Esophagus squamous epithelium (tissue), 5 donors: Measurements from ENCODE around the gene ADPGK. TPM values are rescaled to one million over a fixed set of nuclear protein-coding genes. Genes with fewer than 3 reads are reported as not detected.
"Not testable (repeated sequence)": the region's sequence is repeated elsewhere in the genome, so short reads cannot be mapped to it uniquely, and the experiment has no call there.

Experiments
- DNase-seq: peaks from one replicate; lab custom pipeline; 2025; lab: John Stamatoyannopoulos, UW
- H3K27ac ChIP-seq, 4 donors: fragments of 200-600 bp; sonication (generic); one replicate each; pipeline ENCODE4 v1.5.1; 2016 to 2019; ENCODE audit warnings: mild to moderate bottlenecking in 1 of 4
- H3K27me3 ChIP-seq, 4 donors: fragments of 200-600 bp; sonication (generic); 1 replicate in 3 of 4; 2 replicates in 1 of 4; pipeline versions ENCODE4 v1.5.1 to v1.6.0; 2017 to 2021; ENCODE audit warnings: antibody characterized with exemption in 1 of 4
- H3K36me3 ChIP-seq, 3 donors: fragments of 200-600 bp; sonication (generic); one replicate each; pipeline ENCODE4 v1.5.1; 2016 to 2019
- H3K4me1 ChIP-seq, 3 donors: fragments of 200-600 bp; sonication (generic); one replicate each; pipeline ENCODE4 v1.5.1; 2017 to 2019
- H3K4me3 ChIP-seq, 4 donors: fragments of 200-600 bp; sonication (generic); 1 replicate in 3 of 4; 2 replicates in 1 of 4; pipeline ENCODE4 v1.5.1; 2016 to 2019; ENCODE audit warnings: mild to moderate bottlenecking in 2 of 4, moderate library complexity in 1 of 4
- H3K9me3 ChIP-seq, 3 donors: fragments of 200-600 bp; sonication (generic); one replicate each; pipeline ENCODE4 v1.5.1; 2016 to 2019
- CTCF ChIP-seq, 6 experiments: fragments of 450-650 bp in 4 of 6; fragments of 200-600 bp in 2 of 6; sonication (generic) in 2 of 6; IDR thresholded peaks; one replicate each; pipeline ENCODE4 v1.5.1; 2016 to 2019; ENCODE audit warnings: antibody characterized with exemption in 6 of 6, mild to moderate bottlenecking in 4 of 6, moderate library complexity in 4 of 6
- POLR2A ChIP-seq, 4 donors: fragments of 450-650 bp; IDR thresholded peaks; one replicate each; pipeline ENCODE4 v1.6.1; 2017; ENCODE audit warnings: antibody characterized with exemption in 4 of 4, mild to moderate bottlenecking in 4 of 4, moderate library complexity in 3 of 4
- WGBS, 2 donors: methylation state at CpG; one replicate each; pipeline ENCODE4 v1.1.5; 2018; 5-methylcytosine and 5-hydroxymethylcytosine counted together
- intact Hi-C: fragments of 100-400 bp; cut with DNase I; formaldehyde crosslinking; loops from one replicate; pipeline ENCODE4 v1.15.0; 2022
- total RNA-seq, 4 donors: library from RNA; depleted of rRNA; stranded (reverse); fragments of >200 nt; gene quantifications; one replicate each; pipeline ENCODE4 v1.1.0, GENCODE V29; 2016
- donor health status: DM: yes; HTN: yes; CAD: no.

Gene ADPGK
- total RNA-seq, 4 donors from 2014 or later: 25.1 to 55.5 (median 32.8) TPM

GRCh38 chr15:72824112-72824511, 40.6 kb upstream of the ADPGK start:
- peaks cover 0 to 19% (median 0%) of the 10 kb centered on the region in 4 donors for H3K27me3 ChIP-seq
- no peaks in the 10 kb centered on the region for H3K4me1 ChIP-seq
- WGBS, 2 donors: 76 to 80% methylated on average over 10 to 12 of the region's 14 CpGs
- H3K36me3 ChIP-seq: no peaks in the 10 kb centered on the region
- DNase-seq: no peak
- no peak overlapping the region for H3K27ac ChIP-seq
- H3K9me3 ChIP-seq: no peaks in the 10 kb centered on the region
- intact Hi-C loops: no loop called here
- H3K4me3 ChIP-seq: no peak overlapping the region
- TF ChIP-seq CTCF (IDR thresholded peaks at IDR 0.05): no peak
- no peak for TF ChIP-seq POLR2A (IDR thresholded peaks at IDR 0.05)

DNA sequence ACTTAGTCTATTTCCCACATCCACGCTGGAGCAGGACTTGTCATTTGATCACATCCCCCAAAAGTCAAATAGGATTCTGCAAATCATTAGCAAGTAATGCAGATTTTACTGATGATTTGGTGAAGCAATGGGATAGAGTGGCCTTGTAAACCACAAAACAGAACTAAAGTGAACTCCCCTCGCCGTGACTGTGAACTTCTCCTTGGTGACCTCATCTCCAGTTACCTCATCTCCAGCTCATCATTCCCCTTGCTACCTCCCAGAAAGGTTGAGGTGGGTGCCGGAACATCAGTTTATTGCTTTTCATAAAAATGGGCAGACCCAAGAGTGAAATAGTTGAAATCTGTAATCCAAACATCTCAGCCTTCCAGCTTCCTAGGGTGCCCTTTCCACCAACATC, 36.7 kb upstream of the ADPGK start:
- WGBS, 2 donors: 68 to 78% methylated on average over 4 of the region's 4 CpGs
- Histone ChIP-seq H3K9me3 (no peaks in the 10 kb centered on the region), H3K27ac (no peak overlapping the region), H3K27me3 (peaks cover 0 to 19% (median 0%) of the 10 kb centered on the region in 4 donors), H3K4me1 (no peaks in the 10 kb centered on the region), H3K4me3 (no peak overlapping the region), H3K36me3 (no peaks in the 10 kb centered on the region)
- TF ChIP-seq CTCF (IDR thresholded peaks at IDR 0.05): no peak
- TF ChIP-seq POLR2A (IDR thresholded peaks at IDR 0.05): no peak
- intact Hi-C loops: no loop called here
- no peak for DNase-seq

DNA sequence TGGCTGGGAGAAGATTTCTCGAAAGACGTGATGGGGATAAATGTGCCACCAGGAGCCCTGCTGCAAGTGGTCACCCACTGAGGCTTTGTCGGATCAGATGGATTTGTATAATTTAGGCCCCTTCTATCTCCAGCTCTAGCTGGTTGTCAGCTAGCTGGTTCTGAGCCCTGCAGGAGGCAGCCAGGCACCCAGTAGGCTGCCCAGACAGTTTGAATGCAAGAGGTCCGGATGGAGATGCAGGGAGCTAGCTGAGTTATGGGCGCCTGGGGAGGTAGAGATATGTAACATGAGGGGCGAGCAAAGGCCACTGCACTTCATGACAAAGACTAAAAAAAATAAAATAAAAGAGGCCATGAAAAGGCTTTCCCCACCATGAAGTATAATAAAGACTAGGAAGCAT, 35.1 kb upstream of the ADPGK start:
- Histone ChIP-seq H3K27me3 (peaks cover 0 to 19% (median 0%) of the 10 kb centered on the region in 4 donors), H3K9me3 (no peaks in the 10 kb centered on the region), H3K36me3 (no peaks in the 10 kb centered on the region), H3K27ac (no peak overlapping the region), H3K4me3 (no peak overlapping the region), H3K4me1 (no peaks in the 10 kb centered on the region)
- TF ChIP-seq CTCF (IDR thresholded peaks at IDR 0.05): no peak
- TF ChIP-seq POLR2A (IDR thresholded peaks at IDR 0.05): no peak
- no peak for DNase-seq
- intact Hi-C loops: no loop called here
- 87 to 89% methylated on average over 6 of the region's 6 CpGs for WGBS, 2 donors

GRCh38 chr15:72813345-72814004, 29.9 kb upstream of the ADPGK start:
- Histone ChIP-seq H3K36me3 (no peaks in the 10 kb centered on the region), H3K27me3 (peaks cover 0 to 9% (median 0%) of the 10 kb centered on the region in 4 donors), H3K9me3 (no peaks in the 10 kb centered on the region), H3K4me1 (no peaks in the 10 kb centered on the region), H3K4me3 (no peak overlapping the region), H3K27ac (no peak overlapping the region)
- DNase-seq: no peak
- WGBS, 2 donors: 68 to 71% methylated on average over 7 of the region's 8 CpGs
- TF ChIP-seq CTCF (IDR thresholded peaks at IDR 0.05) (no peak), POLR2A (IDR thresholded peaks at IDR 0.05) (no peak)
- intact Hi-C loops: no loop called here

DNA sequence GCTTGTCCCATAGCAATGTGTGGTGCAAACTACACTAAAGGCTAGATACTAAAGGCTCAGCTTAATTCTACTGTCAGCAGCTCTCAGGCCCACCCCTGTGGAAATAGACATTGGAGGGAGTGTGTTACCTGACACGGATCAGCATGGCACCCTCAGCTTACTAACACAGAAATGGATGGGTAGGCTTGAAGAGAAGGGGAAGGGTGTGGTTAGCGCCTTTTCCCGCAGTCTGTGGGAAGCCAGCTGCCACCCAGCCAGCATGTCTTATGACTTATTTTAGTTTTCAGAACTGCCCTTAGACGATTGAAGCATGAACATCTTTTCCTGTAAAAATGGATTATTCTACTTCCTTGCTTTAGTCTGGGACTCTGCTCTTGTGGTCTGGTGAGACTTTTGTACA, 25.8 kb upstream of the ADPGK start:
- WGBS, 2 donors: 62 to 66% methylated on average over 4 of the region's 4 CpGs
- no peak overlapping the region for H3K4me3 ChIP-seq
- no peaks in the 10 kb centered on the region for H3K9me3 ChIP-seq
- no peaks in the 10 kb centered on the region for H3K4me1 ChIP-seq
- peaks cover 0 to 7% (median 0%) of the 10 kb centered on the region in 4 donors for H3K27me3 ChIP-seq
- intact Hi-C loops: no loop called here
- TF ChIP-seq POLR2A (IDR thresholded peaks at IDR 0.05): no peak
- no peak for TF ChIP-seq CTCF (IDR thresholded peaks at IDR 0.05)
- no peak for DNase-seq
- H3K27ac ChIP-seq: no peak overlapping the region
- no peaks in the 10 kb centered on the region for H3K36me3 ChIP-seq

GRCh38 chr15:72807346-72807745, 23.8 kb upstream of the ADPGK start:
- H3K4me3 ChIP-seq, H3K9me3 ChIP-seq, DNase-seq, intact Hi-C loops, H3K4me1 ChIP-seq, H3K27ac ChIP-seq, H3K36me3 ChIP-seq, H3K27me3 ChIP-seq: not testable (repeated sequence)
- no CpG with 5 or more reads among the region's 22 CpGs for WGBS, 2 donors
